ENCODE results near the gene FBXO2.

Gene FBXO2

DNA sequence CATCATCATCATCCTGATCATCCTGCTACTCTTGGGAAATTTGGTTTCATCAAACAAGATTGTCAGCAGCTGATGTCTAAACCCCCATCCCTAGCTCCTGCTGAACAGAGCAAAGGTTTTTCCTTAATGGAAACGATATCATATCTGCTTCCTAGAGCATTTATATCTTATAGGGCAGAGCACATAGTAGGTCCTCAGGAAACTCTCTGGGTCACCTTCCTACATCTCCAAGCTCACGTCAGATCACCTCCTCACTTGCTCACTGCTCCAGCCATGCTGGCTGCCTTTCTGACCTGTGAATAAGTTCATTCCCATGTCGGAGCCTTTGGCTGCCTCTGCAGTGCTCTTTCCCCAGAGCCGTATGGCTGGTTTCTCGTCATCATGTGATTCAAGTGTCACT, 10.4 kb downstream of the FBXO2 start:
- no peak for DNase-seq
- intact Hi-C loops (cut with DNase I), result loop anchor here (5.0 to 10.0 kb wide), 3 partner anchors 169 to 606 kb away; partner anchors contain the start of gene DISP3

DNA sequence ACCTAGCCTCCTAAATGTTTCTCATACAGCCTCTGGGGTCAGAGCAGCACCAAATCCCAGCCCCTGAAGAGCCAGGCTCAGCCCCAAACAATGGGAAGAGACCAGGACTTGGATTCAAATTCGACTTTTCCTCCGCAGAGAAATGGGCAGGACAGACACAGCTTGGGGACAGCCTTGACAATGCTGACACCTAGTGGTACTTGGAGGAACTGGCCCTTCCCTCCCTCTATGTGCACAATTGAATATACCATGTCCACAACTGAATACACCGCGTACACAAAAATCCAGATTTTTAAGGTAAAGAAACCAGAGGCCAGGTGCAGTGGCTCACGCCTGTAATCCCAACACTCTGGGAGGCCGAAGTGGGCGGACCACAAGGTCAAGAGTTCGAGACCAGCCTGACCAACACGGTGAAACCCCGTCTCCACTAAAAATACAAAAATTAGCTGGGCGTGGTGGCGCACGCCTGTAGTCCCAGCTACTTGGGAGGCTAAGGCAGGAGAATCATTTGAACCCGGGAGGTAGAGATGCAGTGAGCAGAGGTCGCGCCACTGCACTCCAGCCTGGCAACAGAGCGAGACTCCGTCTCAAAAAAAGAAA, 11.7 kb downstream of the FBXO2 start:
- DNase-seq, result peak; percentile 38 to 93 (median 80)
- intact Hi-C loops (cut with DNase I), result loop anchor here (5.0 to 10.0 kb wide), 3 partner anchors 168 to 605 kb away; partner anchors contain the start of gene DISP3

DNA sequence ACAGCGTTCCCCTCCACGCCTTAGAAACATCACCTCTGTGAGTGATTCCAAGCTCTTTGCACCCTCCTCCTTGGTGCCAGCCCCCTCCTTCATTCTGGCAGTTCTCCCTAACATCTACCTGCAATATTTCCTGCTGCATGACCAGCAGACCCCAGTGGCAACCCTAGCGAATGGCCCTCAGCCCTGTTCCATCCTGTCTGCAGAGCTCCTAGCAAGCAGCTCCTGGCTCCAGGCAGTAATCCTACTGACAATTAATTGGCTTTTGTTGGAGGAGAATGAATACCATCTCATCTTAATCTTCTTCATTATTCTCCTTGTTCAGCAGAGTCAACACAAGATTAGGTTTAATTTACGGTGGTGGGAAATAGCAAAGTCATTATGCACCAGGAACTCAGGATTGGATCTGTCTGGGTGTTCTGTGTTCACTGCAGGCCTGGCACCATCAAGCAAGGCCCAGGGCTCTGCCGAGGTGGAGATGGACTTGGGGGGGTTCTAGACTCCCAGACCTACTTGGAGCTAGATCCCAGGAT, 12.4 kb downstream of the FBXO2 start:
- DNase-seq, result no peak
- intact Hi-C loops (cut with DNase I), result loop anchor here (5.0 to 10.0 kb wide), 3 partner anchors 167 to 605 kb away; partner anchors contain the start of gene DISP3

DNA sequence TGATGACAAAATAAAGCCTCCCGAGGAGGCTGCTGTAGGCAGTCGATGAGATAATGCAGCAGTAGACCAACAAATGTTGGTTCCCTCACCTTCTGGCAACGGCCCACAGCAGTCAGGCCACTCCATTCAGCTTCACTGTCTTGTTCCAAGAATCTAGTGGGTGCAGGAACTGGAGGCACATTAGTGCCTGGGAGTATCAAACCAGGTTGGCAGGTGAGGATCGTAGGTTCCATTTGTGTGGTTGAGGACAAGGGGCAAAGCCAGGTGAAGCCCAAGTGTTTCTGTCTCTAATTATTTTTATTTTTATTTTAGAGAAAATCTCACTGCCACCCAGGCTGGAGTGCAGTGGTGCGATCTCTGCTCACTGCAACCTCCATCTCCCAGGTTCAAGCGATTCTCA, 13.3 kb downstream of the FBXO2 start:
- no peak for DNase-seq
- intact Hi-C loops (cut with DNase I), result loop anchor here (5.0 to 10.0 kb wide), 3 partner anchors 166 to 604 kb away; partner anchors contain the start of gene DISP3

DNA sequence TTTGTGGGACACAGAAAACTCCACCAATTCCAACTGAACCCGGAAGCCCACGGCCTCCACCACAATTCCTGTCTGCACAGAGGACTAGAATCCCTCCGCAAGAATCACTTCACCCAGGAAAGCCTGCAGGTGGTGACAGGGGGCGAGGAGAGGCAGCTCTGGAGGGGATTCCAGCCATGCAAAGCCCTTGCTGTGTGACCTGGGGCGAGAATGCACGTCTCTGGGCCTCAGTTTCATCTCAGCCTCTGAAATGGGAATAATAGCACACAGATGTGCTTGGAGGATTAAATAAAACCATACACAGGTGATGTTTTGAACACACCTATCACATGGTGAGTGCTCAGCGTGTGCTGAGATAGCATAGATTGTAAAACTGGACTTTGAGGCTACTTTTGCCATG, 14.1 kb downstream of the FBXO2 start:
- intact Hi-C loops (cut with DNase I), result loop anchor here (5.0 to 10.0 kb wide), 3 partner anchors 165 to 603 kb away; partner anchors contain the start of gene DISP3
- no peak for DNase-seq

DNA sequence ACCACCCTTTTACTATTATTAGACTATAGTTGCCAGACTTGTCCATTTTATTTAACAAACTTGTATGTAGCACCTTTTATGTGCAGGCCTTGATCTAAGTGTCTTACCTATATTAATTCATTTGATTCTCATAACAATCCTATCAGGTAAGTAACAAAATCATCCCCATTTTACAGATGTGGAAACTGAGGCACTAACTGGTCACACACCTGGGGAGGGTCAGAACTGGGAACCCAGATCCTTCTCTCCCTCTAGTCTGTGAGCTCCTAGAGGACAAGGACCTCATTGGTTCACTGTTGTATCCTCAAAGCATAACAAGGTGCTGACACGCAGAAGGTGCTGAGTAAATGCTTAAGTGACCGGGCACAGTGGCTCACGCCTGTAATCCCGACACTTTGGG, 14.9 kb downstream of the FBXO2 start:
- DNase-seq, result no peak
- intact Hi-C loops (cut with DNase I), result no loop called here

DNA sequence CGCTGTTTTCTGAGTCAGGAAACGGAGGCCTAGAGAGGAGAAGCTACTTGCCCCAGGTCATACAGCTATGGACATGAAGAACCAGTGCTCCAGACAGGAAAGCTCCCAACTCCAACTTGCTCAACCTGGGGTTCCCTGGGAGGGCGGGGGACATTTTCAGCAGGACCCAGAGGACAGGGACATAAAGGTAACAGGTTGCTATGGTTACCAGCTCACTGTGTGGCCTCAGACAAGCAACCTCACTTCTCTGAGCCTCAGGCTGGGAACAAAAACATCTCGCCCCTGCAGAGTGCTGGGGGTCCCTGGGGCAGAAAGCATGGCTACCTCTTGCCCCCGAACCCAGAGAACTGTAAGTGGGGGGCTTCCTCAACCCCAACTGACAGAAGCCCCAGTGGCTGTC, 16.1 kb downstream of the FBXO2 start:
- intact Hi-C loops (cut with DNase I), result no loop called here
- no peak for DNase-seq

DNA sequence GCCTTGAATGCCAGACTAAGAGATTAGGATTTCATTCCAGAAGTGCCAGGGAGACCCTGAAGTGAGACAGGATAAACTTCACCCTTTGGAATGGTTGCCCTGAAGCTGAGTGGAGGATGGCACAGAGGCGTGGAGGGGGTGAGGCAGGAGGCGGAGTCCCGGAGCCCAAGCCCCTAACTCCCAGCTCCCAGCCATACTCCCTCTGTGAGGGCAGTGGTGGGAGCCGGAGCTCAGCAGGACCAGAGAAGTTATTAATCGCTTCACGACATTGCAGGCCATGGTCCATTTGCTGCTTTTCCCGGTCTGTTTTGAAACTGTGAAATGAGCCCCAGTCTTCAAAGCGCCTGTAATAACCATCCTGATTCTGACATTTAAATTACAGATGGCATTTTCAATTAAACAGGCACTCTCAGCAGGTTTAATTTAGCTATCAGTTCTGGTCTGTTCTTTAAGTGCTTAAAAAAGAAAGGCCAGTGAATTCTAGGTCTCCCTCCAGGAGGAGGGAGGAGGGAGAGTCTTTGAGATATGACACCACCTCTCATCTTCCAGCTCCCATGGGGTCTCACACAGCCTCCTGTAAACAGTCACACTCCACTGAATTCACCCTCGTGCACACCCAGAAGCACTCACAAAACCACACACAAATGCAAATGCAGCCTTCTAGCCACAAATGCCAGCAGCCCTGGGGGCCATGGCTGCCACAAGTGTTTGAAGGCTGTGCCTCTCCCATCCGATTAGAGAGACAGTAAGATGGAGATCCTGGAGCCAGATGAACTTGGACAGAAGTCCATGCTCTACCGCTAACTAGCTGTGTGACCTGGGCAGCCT, 19.6 kb downstream of the FBXO2 start:
- intact Hi-C loops (cut with DNase I), result no loop called here
- DNase-seq, result no peak

DNA sequence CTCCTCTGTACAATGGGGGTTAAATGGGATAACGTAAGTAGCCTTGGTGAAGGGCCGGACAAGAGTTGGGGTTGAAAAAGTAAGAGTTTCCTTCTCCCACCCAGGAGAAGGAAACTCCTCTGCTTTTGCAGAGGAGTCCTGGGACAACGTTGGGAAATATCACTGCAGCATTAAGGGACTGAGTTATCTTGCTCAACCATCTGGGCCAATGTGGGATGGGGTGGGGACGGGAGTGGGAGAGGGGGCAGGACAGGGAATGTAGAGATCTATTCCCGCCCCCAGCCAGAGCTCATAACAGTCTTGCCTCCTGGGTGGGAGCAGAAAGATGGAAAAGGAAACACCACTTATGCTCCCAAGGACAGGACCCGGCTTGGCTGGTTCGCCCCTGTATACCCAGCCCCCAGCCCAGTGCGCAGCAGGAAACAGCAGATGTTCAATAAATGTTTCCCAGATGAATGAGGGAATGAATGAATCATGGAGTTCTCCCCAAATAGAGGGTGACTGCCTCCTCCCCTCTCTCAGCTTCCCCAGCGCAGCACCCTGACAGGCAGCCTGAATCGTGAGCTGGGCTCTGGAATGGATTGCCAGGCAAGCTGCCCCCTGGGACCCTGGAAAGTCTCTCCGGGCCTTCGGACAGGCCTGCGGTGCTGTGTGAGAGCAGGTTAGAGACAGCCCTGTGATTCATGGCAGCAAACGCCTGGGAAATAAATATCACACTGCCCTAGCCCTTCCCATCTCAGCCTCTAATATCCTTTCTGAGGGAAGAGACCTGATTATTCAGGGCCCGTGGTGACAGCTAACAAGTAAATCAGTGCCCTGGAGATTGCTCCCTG, 24.8 kb downstream of the FBXO2 start:
- DNase-seq, result peak in 3 of 42 donors; percentile 40 to 48 (median 48)
- intact Hi-C loops (cut with DNase I), result no loop called here

DNA sequence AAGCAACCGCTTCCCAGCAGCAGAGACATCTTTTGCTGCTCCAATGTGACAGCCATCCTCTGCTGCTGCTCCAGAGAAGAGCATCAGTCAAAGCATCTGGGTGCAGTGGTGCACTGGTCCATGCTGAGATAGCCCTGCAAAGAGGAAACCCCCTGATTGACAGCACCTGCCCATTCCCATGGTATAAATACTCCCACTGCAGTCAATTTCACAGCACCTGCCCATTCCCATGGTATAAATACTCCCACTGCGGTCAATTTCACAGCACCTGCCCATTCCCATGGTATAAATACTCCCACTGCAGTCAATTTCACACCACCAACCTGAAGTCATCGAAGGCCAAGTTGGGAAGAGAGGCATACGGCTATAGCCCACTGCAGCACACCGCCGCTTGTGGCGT, 25.5 kb downstream of the FBXO2 start:
- intact Hi-C loops (cut with DNase I), result no loop called here
- DNase-seq, result no peak

DNA sequence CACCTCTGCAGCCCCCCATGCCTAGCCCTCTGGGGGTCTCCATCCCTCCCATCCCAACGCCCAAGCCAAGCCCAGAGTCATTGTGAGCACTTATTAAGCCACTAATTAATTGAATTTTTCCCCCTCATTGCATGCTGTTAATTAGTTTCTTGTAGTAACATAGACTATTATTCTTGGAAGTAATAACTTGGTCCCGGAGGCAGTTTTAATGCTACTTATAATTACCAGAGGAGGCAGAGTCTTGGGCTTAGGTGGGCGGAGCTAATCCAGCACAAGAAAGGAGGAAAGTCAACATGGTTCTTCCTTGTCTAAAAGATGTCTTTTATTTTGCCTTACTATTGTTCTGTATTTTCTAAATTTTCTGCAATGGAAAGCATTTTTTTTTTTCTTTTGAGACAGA, 27.7 kb downstream of the FBXO2 start:
- intact Hi-C loops (cut with DNase I), result no loop called here
- no peak for DNase-seq

DNA sequence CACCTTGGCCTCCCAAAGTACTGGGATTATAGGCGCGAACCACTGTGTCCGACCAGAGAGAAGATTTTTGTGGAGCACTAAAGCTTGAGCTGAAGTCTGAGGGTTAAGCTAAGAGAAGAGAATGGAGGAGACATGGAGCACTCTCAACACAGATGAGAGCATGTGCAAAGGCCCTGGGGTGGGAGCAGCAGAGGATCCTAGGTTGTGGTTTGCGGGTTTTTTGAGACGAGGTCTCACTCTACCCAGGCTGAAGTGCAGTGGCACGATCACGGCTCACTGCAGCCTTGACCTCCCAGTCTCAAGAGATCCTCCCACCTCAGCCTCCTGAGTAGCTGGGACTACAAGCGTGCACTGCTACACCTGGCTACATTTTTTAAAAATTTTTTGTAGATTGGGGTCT, 30.5 kb downstream of the FBXO2 start:
- intact Hi-C loops (cut with DNase I), result no loop called here
- no peak for DNase-seq

DNA sequence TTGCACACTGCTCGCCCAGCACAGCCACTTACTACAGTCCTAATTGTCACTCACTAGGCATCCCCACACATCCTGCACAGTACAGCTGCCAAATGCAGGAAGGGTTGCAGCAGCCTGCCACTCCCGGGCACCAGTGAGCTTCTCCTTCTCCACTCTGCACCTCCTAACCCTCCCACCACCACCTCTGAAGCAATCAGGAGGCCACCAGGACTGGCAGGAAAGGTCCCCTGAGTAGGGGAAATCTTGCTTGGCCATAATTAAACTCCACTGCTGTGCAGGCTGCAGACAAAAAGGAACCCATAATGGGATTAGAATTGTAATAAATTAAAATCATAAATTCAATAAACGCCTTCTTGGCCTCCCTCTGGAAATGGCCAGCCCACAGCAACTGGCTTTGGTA, 31.8 kb downstream of the FBXO2 start:
- intact Hi-C loops (cut with DNase I), result no loop called here
- DNase-seq, result no peak

DNA sequence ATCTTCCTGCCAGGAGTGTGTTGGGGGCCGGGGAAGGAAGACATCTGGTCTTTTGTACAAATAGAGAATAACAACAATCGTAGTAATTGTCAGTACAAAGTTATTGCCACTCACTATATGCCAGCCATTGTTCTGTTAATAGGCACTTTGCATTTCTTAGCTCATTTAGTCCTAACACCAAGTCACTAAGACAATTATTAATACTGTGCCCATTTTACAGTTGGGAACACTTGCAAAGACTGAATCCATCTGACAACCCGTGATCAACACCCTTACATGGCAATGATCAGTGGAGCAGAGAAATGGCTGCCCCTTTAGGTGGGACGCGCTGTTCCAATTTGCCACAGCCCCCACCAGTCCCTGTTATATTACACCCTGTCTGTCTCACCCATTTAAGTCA, 33.3 kb downstream of the FBXO2 start:
- no peak for DNase-seq
- intact Hi-C loops (cut with DNase I), result no loop called here

DNA sequence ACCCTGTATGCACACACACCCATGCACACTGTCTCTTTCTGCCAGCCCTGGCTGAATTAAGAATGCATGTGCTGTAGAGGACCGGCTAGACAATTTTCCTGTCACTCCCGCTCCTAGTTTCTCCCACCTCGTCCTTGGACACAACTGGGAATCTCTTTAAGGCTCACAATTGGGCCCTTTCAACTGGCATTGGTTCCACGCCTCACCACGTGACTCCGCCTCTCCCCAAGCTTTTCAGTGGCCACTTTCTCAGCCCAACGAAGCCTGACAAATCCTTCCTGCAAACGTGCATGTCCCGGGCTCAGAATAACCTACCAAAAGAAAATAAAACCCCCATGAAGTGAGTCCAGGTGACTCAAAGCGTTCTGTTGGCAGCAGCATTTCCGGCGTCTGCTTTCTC, 33.8 kb downstream of the FBXO2 start:
- intact Hi-C loops (cut with DNase I), result no loop called here
- no peak for DNase-seq

DNA sequence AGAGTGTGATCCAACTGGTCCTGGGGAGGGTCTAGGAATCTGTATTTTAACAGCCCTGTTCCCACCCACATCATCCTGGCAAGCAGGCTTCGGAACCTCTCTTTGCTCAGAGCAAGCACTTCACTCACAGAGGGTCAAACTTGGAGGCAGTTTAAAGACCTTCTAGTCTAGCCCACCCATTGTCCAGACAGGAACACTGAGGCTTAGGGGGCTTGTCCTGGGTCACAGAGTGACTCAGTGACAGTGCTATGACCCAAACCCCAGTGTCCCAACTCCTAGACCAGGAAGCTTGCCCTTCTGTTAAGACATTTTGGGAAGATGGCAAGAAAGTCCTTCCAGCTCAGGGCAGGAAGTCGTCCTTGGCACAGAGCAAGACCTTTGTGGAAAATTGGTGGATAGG, 36.5 kb downstream of the FBXO2 start:
- intact Hi-C loops (cut with DNase I), result no loop called here
- no peak for DNase-seq

DNA sequence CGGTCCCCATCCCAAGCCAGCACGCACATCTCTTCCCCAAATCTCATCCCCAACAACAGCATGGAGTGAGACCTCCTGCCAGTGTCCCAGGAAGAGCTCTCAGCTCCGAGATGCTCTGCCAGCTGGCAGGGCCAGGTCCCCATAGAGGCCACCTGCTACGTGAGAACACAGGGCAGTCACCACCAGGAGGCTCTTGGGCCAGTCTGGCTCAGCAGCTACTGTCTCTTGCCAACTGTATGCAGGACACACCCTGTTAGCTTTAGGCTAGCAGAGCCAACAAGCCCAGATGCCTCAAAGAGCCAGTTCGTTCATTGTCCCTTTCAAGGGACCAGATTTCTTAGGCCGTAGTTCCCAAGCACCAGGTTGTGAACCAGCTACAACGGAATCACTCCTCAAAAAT, 36.9 kb downstream of the FBXO2 start:
- DNase-seq, result no peak
- intact Hi-C loops (cut with DNase I), result no loop called here

DNA sequence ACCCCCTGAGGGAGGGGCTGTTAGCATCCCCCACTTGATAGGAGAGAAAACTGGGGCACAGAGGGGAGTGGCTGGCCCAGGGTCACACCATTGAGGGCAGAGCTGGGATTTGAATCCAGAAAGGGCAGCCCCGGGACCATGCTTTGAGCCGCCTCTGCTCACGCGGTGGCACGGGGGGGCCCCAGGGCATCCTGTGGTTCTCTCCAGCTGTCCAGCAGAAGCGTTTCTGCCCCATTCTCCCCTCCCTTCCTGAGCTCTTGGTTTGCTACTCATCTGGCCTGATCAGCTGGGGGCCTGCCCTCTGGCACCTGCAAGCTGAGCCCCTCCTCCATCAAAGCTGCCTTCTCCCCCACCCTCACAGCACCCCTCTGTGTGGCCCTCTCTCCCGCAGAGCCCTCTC, 37.5 kb downstream of the FBXO2 start:
- intact Hi-C loops (cut with DNase I), result no loop called here
- no peak for DNase-seq

DNA sequence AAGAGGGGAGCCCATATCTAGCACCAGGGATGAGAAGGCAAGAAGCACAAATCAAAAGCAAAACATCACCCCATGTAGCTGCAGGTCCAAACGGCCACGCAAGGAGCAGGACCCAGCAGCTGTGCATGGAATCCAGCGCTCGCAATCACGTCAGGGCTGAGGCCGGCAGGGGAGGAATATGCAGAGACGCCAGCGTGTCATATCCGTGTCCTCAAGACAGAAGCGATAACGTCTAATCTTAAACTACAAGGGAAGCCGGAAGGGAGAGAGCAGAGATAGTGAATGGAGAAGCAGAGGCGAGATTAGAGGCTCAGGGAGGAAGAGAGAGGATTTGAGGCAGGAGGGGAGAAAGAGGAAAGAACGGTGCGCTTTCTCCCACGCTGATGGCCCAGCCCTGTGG, 39.1 kb downstream of the FBXO2 start:
- no peak for DNase-seq
- intact Hi-C loops (cut with DNase I), result no loop called here

DNA sequence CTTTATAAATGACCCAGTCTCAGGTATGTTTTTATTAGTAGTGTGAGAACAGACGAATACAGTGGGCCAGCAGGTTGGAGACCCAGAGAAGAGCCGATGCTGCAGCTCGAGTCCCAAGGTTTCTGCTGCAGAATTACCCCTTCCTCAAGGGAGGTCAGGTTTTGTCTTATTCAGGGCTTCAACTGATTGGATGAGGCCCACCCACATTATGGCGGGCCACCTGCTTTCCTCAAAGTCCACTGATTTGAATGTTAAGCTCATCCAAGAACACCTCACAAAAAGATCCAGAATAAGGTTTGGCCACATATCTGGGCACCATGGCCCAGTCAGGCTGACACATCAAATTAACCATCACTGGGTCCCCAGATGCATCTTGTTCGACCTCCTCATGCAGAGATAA, 40.9 kb downstream of the FBXO2 start:
- intact Hi-C loops (cut with DNase I), result no loop called here
- no peak for DNase-seq

Data from head of caudate nucleus (tissue), 42 donors.